Epithelial cell of esophagus (primary cell): ENCODE measurements around the gene ITGB2.

Experiments
- DNase-seq: peaks from one replicate; pipeline ENCODE4 v3.0.0; 2010; ENCODE audit warnings: low read depth
- H3K4me3 ChIP-seq: 2 replicates; pipeline ENCODE4 v1.5.1; 2011; ENCODE audit warnings: mild to moderate bottlenecking, low read length, control low read depth
- TF ChIP-seq, protein P1 (sequence below): IDR thresholded peaks from 2 replicates; pipeline ENCODE4 v1.5.1; 2011; ENCODE audit warnings: low read depth, mild to moderate bottlenecking, low read length, control low read depth, inconsistent platforms; ENCODE audit not compliant: insufficient read depth; ENCODE audit errors: missing control alignments

ITGB2 gene

DNA sequence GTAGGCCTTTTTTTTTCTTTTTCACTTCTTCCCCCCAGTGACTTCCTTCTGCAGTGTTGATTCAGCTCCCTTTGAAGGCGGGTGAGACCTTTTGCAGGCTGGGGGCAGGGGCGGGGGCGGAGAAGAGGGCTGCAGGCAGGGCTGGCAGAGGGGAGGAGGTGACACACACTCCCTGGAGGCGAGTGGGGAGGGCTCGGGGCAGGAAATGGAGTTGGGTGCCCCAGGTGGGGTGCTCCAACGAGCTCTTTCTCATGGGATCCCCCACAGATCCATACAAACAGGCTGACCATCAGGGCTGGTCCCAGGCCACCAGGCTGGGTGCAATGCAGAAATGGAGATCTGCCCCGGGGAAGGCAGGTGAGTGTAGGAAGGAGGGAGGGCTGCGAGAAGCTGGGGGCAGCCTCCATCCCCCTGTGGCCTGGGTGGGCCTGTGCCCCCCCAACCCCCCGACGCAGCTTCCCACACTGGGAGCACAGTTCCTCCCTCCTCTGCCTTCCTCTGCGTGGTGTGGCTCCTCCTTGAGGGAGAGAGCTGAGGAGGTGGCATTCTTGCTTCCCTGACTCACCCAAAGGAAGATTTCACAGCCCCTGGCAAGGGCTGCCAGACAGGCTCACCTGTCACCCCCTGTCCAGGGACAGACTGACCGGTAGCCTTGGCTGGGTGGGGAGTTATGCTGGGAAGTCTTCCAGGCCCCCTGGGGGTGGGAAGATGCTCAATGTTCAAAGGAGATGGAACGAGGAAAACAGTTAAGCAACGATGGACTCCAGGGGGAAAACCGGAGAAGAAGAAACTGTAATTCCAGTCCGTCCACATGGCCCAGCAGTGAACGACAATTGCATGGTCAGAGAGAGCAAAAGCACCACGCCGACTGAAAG, 7.1 kb upstream of the ITGB2 start:
- TF ChIP-seq, protein P1, sequence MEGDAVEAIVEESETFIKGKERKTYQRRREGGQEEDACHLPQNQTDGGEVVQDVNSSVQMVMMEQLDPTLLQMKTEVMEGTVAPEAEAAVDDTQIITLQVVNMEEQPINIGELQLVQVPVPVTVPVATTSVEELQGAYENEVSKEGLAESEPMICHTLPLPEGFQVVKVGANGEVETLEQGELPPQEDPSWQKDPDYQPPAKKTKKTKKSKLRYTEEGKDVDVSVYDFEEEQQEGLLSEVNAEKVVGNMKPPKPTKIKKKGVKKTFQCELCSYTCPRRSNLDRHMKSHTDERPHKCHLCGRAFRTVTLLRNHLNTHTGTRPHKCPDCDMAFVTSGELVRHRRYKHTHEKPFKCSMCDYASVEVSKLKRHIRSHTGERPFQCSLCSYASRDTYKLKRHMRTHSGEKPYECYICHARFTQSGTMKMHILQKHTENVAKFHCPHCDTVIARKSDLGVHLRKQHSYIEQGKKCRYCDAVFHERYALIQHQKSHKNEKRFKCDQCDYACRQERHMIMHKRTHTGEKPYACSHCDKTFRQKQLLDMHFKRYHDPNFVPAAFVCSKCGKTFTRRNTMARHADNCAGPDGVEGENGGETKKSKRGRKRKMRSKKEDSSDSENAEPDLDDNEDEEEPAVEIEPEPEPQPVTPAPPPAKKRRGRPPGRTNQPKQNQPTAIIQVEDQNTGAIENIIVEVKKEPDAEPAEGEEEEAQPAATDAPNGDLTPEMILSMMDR, result peak; percentile 22
- peak; percentile 78 for DNase-seq
- no peak overlapping the region for H3K4me3 ChIP-seq

DNA sequence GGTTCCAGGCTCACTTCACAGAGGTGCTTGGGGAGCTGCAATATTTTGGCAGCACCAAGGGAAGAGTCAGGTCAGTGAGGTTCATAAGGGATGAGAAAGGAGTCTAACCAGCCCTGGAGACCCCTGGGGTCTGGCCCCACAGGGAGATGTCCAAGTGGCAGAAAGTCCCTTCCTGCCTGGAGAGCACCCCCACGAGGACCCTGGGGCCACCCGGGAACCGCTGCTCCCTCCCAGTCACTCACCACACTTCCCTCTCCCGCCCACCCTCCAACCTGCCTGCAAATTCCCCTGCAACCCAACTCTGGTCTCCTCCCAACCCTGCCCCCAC, 6.5 kb upstream of the ITGB2 start:
- no peak for DNase-seq
- no peak overlapping the region for H3K4me3 ChIP-seq
- TF ChIP-seq, protein P1, result no peak

DNA sequence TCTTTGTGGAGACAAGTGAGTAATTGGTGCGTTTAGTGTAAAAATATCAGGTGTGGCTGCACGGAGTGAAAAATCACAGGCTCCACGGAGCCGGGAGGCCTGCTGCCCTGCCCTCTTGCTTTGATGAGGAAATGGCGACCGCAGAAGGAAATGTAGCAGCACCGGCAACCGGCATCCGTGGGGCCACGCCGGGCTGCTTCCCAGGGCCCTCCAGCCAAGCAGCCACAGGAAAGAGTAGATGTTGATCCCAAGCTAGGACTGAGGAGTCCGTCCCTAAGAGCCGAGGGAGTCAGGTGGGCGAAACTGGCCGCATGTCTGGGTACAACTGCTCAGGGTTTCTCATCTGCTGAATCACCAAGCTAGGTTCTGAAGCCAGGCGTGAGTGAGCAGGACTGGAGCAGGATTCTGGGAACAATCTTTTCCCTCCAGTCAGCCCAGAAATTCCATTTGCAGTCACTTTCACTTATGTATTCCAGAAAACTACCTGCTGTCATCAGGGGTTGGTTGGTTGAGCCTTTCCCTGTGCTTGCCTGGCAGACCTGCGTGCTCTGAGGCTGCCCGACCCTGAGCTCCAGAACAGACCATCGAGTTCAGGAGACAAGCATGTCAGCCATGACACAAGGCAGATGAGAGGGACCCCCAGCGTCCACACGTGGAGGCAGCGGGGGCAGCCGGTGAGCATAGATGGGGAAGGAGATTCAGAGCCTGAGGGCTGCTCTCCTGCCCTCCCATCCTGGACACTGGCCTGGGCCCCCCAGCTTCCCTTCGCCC, 5.8 kb upstream of the ITGB2 start:
- TF ChIP-seq, protein P1, result no peak
- DNase-seq, result peak; percentile 76
- no peak overlapping the region for H3K4me3 ChIP-seq

DNA sequence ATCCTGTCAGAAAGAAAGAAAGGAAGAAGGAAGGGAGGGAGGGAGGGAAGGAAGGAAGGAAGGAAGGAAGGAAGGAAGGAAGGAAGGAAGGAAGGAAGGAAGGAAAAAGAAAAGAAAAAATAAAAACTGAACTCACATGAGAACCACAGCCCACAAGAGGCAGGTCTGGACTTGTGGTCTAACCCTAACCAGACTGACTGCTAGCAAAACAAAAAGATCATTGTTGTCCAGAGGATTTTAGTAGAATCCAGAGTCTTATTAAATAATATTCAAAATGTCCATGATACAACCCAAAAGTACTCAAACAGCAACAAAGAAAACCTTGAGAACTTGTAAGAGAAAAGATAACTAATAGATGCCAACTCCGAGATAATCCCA, 4.7 kb upstream of the ITGB2 start:
- TF ChIP-seq, protein P1, result no peak
- DNase-seq, result peak; percentile 66
- H3K4me3 ChIP-seq, result no peak overlapping the region

DNA sequence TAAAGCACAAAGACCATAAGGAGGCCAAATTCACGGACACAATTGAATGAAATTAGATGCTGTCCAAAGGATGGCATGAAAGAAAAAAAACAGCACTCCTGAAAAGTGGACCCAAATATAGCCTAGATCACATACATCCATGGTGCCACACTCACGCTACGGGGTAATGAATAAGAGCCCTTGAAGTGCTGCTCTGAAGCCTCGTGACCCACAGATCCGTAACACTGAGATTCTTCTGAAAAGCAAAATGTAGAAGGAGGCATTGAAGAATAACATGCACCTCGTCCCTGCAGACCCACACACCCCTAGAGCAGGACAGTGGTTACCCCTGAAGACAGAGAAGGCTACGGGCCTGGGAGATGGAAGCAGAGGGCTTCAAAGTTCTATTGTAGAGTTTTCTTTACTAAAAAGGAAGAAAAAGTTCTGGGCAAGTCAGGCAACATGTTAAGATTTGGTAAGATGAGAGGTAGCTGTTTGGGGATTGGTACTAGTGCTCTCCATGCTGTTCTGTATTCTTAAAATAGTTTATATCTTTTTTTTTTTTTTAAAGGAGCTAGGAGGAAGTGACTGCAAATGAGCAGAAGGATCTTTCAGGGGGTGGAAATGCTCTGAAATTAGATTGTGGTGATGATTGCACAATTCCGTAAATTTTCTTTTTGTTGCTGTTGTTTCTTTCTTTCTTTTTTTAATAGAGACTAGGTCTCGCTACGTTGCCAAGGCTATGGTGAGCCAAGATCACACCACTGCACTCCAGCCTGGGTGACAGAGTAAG, 4.1 kb upstream of the ITGB2 start:
- H3K4me3 ChIP-seq, result no peak overlapping the region
- DNase-seq, result peak; percentile 36
- TF ChIP-seq, protein P1, result no peak

DNA sequence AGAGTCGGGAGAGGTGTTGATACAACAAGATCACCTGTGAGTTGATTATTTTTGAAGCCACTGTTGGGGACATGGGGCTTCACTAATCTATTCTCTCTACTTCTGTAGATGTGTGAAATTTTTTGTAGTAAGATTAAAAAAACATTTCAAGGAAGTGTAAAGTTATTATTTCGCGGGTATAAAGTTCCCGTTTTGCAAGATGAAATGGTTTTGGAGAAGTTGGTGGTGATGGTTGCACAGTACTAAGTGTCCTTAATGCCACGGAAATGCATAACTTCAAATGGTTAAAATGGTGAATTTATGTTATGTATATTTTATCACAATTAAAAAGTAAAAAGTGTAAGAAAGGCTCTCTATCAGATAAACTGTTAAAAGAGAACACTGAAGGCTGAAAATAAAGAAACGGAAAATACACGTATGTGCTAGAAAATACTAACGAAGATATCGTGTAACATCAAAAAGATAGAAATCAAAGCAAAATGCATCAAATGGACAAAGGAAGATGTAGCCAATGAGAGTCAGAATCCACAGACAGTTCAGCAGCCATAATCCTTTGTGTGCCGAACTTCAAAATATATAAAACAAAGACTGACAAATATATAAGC, 2.9 kb upstream of the ITGB2 start:
- H3K4me3 ChIP-seq, result no peak overlapping the region
- TF ChIP-seq, protein P1, result no peak
- no peak for DNase-seq
